ENCODE results near the gene GPA33.

DNA sequence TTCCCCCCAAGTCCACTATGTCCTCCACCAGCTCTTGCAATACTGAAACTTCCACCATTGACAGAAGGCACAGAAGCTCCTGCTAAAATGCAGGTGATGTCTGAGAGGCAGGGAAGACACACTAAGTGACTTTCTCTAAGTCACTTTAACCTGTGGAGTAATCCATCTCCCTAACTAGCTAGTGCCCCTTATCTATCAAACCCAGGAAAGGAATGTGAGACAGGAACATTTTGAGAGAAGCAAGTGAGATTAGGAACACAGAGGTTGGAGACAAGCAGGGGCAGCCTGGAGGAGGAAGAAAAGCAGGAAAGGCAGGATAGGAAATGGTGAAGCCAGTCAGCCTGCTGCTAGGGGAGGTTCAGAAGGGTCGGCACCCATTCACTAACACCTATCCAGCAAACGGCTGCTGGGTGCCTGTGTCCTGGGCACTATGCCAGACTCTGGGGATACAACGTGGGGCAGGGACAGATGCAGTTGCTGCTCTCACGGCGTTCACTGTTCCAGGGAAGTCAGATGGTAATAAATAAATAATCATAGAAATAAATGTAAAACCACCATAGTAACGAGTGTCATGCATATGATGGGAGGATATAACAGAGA, 7.0 kb downstream of the GPA33 start:
- no peak for TF ChIP-seq POLR2AphosphoS5 (IDR thresholded peaks at IDR 0.05; ENCODE audit: low read depth, low read length)
- no peak for TF ChIP-seq TAF1 (IDR thresholded peaks at IDR 0.05; ENCODE audit: low read depth, low read length)
- no peak for TF ChIP-seq POLR2A (IDR thresholded peaks at IDR 0.05; ENCODE audit: low read depth, low read length)
- no peak for TF ChIP-seq POU2F2 (IDR thresholded peaks at IDR 0.05; ENCODE audit: low read depth, low read length)
- no peak for TF ChIP-seq SPI1 (IDR thresholded peaks at IDR 0.05; ENCODE audit: low read depth, low read length)
